GM18520 (cell line): ENCODE results near the gene CPED1.

ENCODE experiments used
- ATAC-seq: cut with Tn5 transposase; IDR thresholded peaks from one replicate; pipeline ENCODE4 v1.9.1; 2021; ENCODE audit not compliant: unreplicated experiment

The CPED1 gene

GRCh38 chr7:121334875-121335648 is 346.6 kb downstream of the CPED1 start:
- ATAC-seq = no peak

GRCh38 chr7:121336579-121336978 is 348.1 kb downstream of the CPED1 start:
- no peak for ATAC-seq

GRCh38 chr7:121337398-121337797 is 348.9 kb downstream of the CPED1 start:
- ATAC-seq = no peak

GRCh38 chr7:121339082-121339481 is 350.6 kb downstream of the CPED1 start:
- peak; percentile 67 for ATAC-seq

GRCh38 chr7:121341933-121342332 is 353.4 kb downstream of the CPED1 start:
- no peak for ATAC-seq

GRCh38 chr7:121342631-121343030 is 354.1 kb downstream of the CPED1 start:
- ATAC-seq = no peak

GRCh38 chr7:121343302-121343701 is 354.8 kb downstream of the CPED1 start:
- ATAC-seq = no peak

- ATAC-seq = no peak
Measured at GRCh38 chr7:121344093-121344492, 355.6 kb downstream of the CPED1 start.

GRCh38 chr7:121344497-121344896 is 356.0 kb downstream of the CPED1 start:
- ATAC-seq = no peak
